OCI-LY7 (cell line): Measurements from ENCODE around the gene RCCD1. TPM values are rescaled to one million over a fixed set of nuclear protein-coding genes. Genes with fewer than 3 reads are reported as not detected.

ENCODE experiments used
- BruUV-seq: library from RNA; stranded (reverse); fragments of 400-500 nt; replicated peaks from 2 replicates; lab custom pipeline; 2021; lab: Mats Ljungman, UMichigan
- CTCF ChIA-PET: fragments of 300-600 bp; sonication (Branson Sonifier 250); formaldehyde crosslinking; loops from one replicate; lab custom pipeline; 2022; ENCODE audit warnings: antibody characterized with exemption; ENCODE audit not compliant: unreplicated experiment; lab: Charles Lee
- POLR2A ChIA-PET: fragments of 300-600 bp; sonication (Branson Sonifier 250); formaldehyde crosslinking; loops from one replicate; lab custom pipeline; 2022; ENCODE audit warnings: antibody characterized with exemption; lab: Charles Lee
- DNase-seq: peaks from one replicate; pipeline ENCODE4 v3.0.0-alpha.2; 2015; ENCODE audit warnings: low spot score
- H2AFZ ChIP-seq: fragments of 200-600 bp; sonication (generic), shearing (Covaris generic); 2 replicates; pipeline ENCODE4 v1.6.1; 2014; ENCODE audit warnings: mild to moderate bottlenecking, antibody characterized with exemption, low read length, moderate library complexity
- H3K27ac ChIP-seq: fragments of 200-600 bp; sonication (generic); 2 replicates; pipeline ENCODE4 v1.5.1; 2014; ENCODE audit warnings: mixed run types, low read depth, mild to moderate bottlenecking, moderate library complexity, low read length, inconsistent platforms; ENCODE audit not compliant: poor library complexity, severe bottlenecking
- H3K36me3 ChIP-seq: fragments of 200-600 bp; sonication (generic); 2 replicates; pipeline ENCODE4 v1.6.1; 2014; ENCODE audit warnings: mild to moderate bottlenecking, antibody characterized with exemption, low read length, moderate library complexity, mixed read lengths; ENCODE audit not compliant: insufficient read depth
- H3K4me1 ChIP-seq: fragments of 200-600 bp; sonication (generic); 2 replicates; pipeline ENCODE4 v1.5.1; 2014; ENCODE audit warnings: mild to moderate bottlenecking, low read length; ENCODE audit not compliant: insufficient read depth, poor library complexity, severe bottlenecking
- H3K4me2 ChIP-seq: fragments of 200-600 bp; sonication (generic); 2 replicates; pipeline ENCODE4 v1.6.1; 2014; ENCODE audit warnings: mild to moderate bottlenecking, low read length
- H3K4me3 ChIP-seq: fragments of 200-600 bp; sonication (generic); 2 replicates; pipeline ENCODE4 v1.5.1; 2014; ENCODE audit warnings: mild to moderate bottlenecking, low read depth, low read length; ENCODE audit not compliant: poor library complexity, severe bottlenecking
- H3K79me2 ChIP-seq: fragments of 200-600 bp; sonication (generic); 2 replicates; pipeline ENCODE4 v1.6.1; 2016; ENCODE audit warnings: low read depth, mild to moderate bottlenecking, low read length, moderate library complexity, mixed read lengths; ENCODE audit not compliant: insufficient read depth
- H3K9me2 ChIP-seq: fragments of 200-600 bp; sonication (generic); 2 replicates; pipeline ENCODE4 v1.6.1; 2016; ENCODE audit warnings: mild to moderate bottlenecking, low read length, mixed read lengths; ENCODE audit not compliant: insufficient read depth
- H3K9me3 ChIP-seq: fragments of 200-600 bp; sonication (generic); 2 replicates; pipeline ENCODE4 v1.6.1; 2014; ENCODE audit warnings: mild to moderate bottlenecking, mixed run types, low read length, mixed read lengths
- H4K20me1 ChIP-seq: fragments of 200-600 bp; sonication (generic); 2 replicates; pipeline ENCODE4 v1.6.1; 2014; ENCODE audit warnings: mild to moderate bottlenecking, antibody characterized with exemption, low read length, moderate library complexity, mixed read lengths; ENCODE audit not compliant: insufficient read depth
- EZH2phosphoT487 ChIP-seq: fragments of 200-600 bp; sonication (generic); IDR thresholded peaks from 2 replicates; pipeline ENCODE4 v1.6.1; 2018; ENCODE audit warnings: low read depth, borderline replicate concordance, mild to moderate bottlenecking, mixed run types, antibody characterized with exemption, low read length, moderate library complexity, mixed read lengths
- intact Hi-C: fragments of 100-400 bp; cut with micrococcal nuclease; formaldehyde crosslinking; loops from one replicate; pipeline ENCODE4 v1.10.0; 2022; ENCODE audit not compliant: unreplicated experiment
- total RNA-seq, 2 experiments: library from RNA; depleted of rRNA in 1 of 2; stranded (reverse); fragments of >200 nt in 1 of 2; shearing (Covaris generic) in 1 of 2; gene quantifications; 2 replicates each; pipeline ENCODE4 v1.2.3, GENCODE V29; 2014 to 2022
- TF ChIP-seq, protein P1 (sequence below): fragments of 200-600 bp; sonication (generic); conservative IDR thresholded peaks from 2 replicates; pipeline ENCODE4 v1.5.1; 2014; ENCODE audit warnings: mild to moderate bottlenecking, antibody characterized with exemption, low read length, moderate library complexity, mixed read lengths

RCCD1 gene
- total RNA-seq, 2 experiments from 2014 or later: 77.7 to 84.5 TPM

DNA sequence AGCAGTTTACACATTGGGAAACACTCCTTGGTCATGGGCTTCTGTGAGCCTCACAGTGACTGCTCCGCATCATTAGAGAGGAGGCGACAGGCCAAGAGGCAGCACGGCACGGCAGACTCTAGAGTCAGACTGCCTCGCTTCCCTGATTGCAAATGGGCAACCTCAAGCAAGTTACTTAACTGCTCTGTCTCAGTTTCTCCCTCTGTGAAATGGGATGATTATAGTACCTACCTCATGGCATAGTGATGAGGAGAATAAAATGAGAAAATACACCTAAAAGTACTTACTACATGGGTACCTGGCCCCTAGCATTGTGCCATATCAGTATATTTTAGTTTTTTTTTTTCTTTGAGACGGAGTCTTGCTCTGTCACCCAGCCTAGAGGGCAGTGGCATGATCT is 4.0 kb upstream of the RCCD1 start:
- no peak for DNase-seq
- ChIA-PET POLR2A (no interaction called here), CTCF (no interaction called here)
- intact Hi-C loops: no loop called here
- Histone ChIP-seq H3K79me2 (peaks cover 4% of the 10 kb centered on the region), H3K4me3 (no peak overlapping the region), H3K4me2 (no peak overlapping the region), H4K20me1 (no peaks in the 10 kb centered on the region), H3K4me1 (peaks cover 9% of the 10 kb centered on the region), H3K27ac (no peak overlapping the region), H3K36me3 (peaks cover 70% of the 10 kb centered on the region), H2AFZ (no peak overlapping the region), H3K9me2 (no peaks in the 10 kb centered on the region), H3K9me3 (no peaks in the 10 kb centered on the region)
- no peak for TF ChIP-seq EZH2phosphoT487
- TF ChIP-seq, protein P1, sequence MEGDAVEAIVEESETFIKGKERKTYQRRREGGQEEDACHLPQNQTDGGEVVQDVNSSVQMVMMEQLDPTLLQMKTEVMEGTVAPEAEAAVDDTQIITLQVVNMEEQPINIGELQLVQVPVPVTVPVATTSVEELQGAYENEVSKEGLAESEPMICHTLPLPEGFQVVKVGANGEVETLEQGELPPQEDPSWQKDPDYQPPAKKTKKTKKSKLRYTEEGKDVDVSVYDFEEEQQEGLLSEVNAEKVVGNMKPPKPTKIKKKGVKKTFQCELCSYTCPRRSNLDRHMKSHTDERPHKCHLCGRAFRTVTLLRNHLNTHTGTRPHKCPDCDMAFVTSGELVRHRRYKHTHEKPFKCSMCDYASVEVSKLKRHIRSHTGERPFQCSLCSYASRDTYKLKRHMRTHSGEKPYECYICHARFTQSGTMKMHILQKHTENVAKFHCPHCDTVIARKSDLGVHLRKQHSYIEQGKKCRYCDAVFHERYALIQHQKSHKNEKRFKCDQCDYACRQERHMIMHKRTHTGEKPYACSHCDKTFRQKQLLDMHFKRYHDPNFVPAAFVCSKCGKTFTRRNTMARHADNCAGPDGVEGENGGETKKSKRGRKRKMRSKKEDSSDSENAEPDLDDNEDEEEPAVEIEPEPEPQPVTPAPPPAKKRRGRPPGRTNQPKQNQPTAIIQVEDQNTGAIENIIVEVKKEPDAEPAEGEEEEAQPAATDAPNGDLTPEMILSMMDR: no peak
- BruUV-seq: no TSS peak

DNA sequence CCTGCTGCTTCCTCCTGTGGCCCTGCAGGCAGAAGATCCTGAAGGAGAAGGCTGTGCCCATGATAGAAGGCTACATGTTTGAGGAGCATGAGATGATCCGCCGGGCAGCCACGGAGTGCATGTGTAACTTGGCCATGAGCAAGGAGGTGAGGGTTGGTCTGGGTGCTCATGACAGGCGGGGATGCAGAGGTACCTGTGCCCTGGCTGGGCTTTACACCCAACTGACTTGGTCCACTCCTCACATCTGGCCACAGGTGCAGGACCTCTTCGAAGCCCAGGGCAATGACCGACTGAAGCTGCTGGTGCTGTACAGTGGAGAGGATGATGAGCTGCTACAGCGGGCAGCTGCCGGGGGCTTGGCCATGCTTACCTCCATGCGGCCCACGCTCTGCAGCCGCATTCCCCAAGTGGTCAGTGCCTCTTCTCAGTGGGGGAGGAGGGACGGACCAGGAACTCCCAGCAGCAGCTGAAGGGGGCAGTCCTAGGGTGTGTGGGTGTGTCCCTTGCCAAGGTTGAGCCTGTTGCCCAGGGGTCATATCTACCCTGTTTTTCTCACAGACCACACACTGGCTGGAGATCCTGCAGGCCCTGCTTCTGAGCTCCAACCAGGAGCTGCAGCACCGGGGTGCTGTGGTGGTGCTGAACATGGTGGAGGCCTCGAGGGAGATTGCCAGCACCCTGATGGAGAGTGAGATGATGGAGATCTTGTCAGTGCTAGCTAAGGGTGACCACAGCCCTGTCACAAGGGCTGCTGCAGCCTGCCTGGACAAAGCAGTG is 1.6 kb upstream of the RCCD1 start:
- Histone ChIP-seq H3K79me2 (peaks cover 12% of the 10 kb centered on the region), H4K20me1 (no peaks in the 10 kb centered on the region), H3K9me3 (no peaks in the 10 kb centered on the region), H3K4me3 (no peak overlapping the region), H3K36me3 (peaks cover 63% of the 10 kb centered on the region), H3K4me2 (no peak overlapping the region), H2AFZ (no peak overlapping the region), H3K27ac (no peak overlapping the region), H3K9me2 (no peaks in the 10 kb centered on the region), H3K4me1 (peaks cover 18% of the 10 kb centered on the region)
- POLR2A ChIA-PET: interaction anchor here (6.1 kb wide), 1 partner anchor 19 kb away, joined by 58 read pairs; the partner anchor contains the start of genes HDDC3 and UNC45A
- DNase-seq: no peak
- TF ChIP-seq, protein P1: no peak
- no peak for TF ChIP-seq EZH2phosphoT487
- CTCF ChIA-PET: interaction anchor here (0.6 to 3.9 kb wide), 2 partner anchors 20 to 81 kb away, joined by 3 to 41 read pairs; partner anchors contain the start of genes HDDC3 and UNC45A
- no TSS peak for BruUV-seq
- intact Hi-C loops: no loop called here
